ENCODE data around the gene INSC. TPM values are rescaled to one million over a fixed set of nuclear protein-coding genes. Genes with fewer than 3 reads are reported as not detected.

The INSC gene
- total RNA-seq, 2 donors from 2014 or later = 1.0 TPM; not detected in 1

GRCh38 chr11:15175831-15176230 is 61.1 kb downstream of the INSC start:
- Histone ChIP-seq H3K4me3 (no peak overlapping the region), H3K36me3 (no peaks in the 10 kb centered on the region), H3K27ac (no peak overlapping the region), H3K27me3 (no peaks in the 10 kb centered on the region), H3K9me3 (no peaks in the 10 kb centered on the region), H3K4me1 (no peaks in the 10 kb centered on the region)
- TF ChIP-seq CTCF (IDR thresholded peaks at IDR 0.05) = no peak
- DNase-seq (ENCODE audit: low spot score) = no peak

GRCh38 chr11:15176646-15177163 is 62.0 kb downstream of the INSC start:
- H3K4me1 ChIP-seq = no peaks in the 10 kb centered on the region
- no peaks in the 10 kb centered on the region for H3K9me3 ChIP-seq
- no peak overlapping the region for H3K27ac ChIP-seq
- H3K27me3 ChIP-seq = no peaks in the 10 kb centered on the region
- TF ChIP-seq CTCF (IDR thresholded peaks at IDR 0.05) = no peak
- H3K36me3 ChIP-seq = no peaks in the 10 kb centered on the region
- H3K4me3 ChIP-seq = no peak overlapping the region
- DNase-seq (ENCODE audit: low spot score) = no peak

DNA sequence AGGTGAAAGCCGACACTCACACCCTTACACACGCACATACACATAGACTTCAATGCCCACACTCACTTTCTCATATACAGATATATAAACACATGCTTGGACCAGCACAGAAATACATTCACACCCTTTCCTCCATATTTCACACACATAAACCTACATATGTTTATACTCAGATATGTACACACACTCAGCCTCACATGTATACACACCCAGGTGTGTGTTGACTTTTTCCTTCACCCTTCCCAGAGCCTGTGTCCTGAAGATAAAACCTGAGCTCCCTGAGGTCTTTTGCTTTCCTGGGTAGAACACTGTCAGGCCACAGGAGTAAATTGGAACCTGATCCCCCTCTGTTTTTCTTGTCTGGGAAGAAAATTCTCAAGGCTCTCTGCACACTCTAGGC is 62.8 kb downstream of the INSC start:
- Histone ChIP-seq H3K4me1 (no peaks in the 10 kb centered on the region), H3K36me3 (no peaks in the 10 kb centered on the region), H3K4me3 (no peak overlapping the region), H3K27me3 (no peaks in the 10 kb centered on the region), H3K27ac (no peak overlapping the region), H3K9me3 (no peaks in the 10 kb centered on the region)
- no peak for TF ChIP-seq CTCF (IDR thresholded peaks at IDR 0.05)
- no peak for DNase-seq (ENCODE audit: low spot score)

GRCh38 chr11:15178214-15178613 is 63.5 kb downstream of the INSC start:
- Histone ChIP-seq H3K27me3 (no peaks in the 10 kb centered on the region), H3K27ac (no peak overlapping the region), H3K9me3 (no peaks in the 10 kb centered on the region), H3K36me3 (no peaks in the 10 kb centered on the region), H3K4me3 (no peak overlapping the region), H3K4me1 (no peaks in the 10 kb centered on the region)
- DNase-seq (ENCODE audit: low spot score) = no peak
- TF ChIP-seq CTCF (IDR thresholded peaks at IDR 0.05) = no peak

- no peaks in the 10 kb centered on the region for H3K4me1 ChIP-seq
- no peak overlapping the region for H3K4me3 ChIP-seq
- no peaks in the 10 kb centered on the region for H3K36me3 ChIP-seq
- H3K27ac ChIP-seq = no peak overlapping the region
- no peak for TF ChIP-seq CTCF (IDR thresholded peaks at IDR 0.05)
- no peaks in the 10 kb centered on the region for H3K27me3 ChIP-seq
- no peaks in the 10 kb centered on the region for H3K9me3 ChIP-seq
- DNase-seq (ENCODE audit: low spot score) = no peak
Observed at GRCh38 chr11:15179167-15179566, 64.4 kb downstream of the INSC start.

GRCh38 chr11:15180212-15180792 is 65.6 kb downstream of the INSC start:
- H3K4me3 ChIP-seq = no peak overlapping the region
- H3K4me1 ChIP-seq = no peaks in the 10 kb centered on the region
- H3K9me3 ChIP-seq = no peaks in the 10 kb centered on the region
- H3K27ac ChIP-seq = no peak overlapping the region
- H3K36me3 ChIP-seq = no peaks in the 10 kb centered on the region
- TF ChIP-seq CTCF (IDR thresholded peaks at IDR 0.05) = no peak
- H3K27me3 ChIP-seq = no peaks in the 10 kb centered on the region
- no peak for DNase-seq (ENCODE audit: low spot score)

All from right atrium auricular region (tissue), 2 donors.